Activated naive CD8-positive, alpha-beta T cell treated with anti-CD3 and anti-CD28 coated beads for 36 hours (primary cell): ENCODE measurements around the gene MAP3K3. TPM values are rescaled to one million over a fixed set of nuclear protein-coding genes. Genes with fewer than 3 reads are reported as not detected.

Experiments used
- DNase-seq: peaks from one replicate; pipeline ENCODE4 v3.0.0; 2021
- H3K27ac Mint-ChIP-seq: one replicate; pipeline ENCODE4 v1.8.0; 2022; ENCODE audit warnings: mild to moderate bottlenecking, moderate library complexity, mixed read lengths
- H3K27me3 Mint-ChIP-seq: one replicate; pipeline ENCODE4 v1.8.0; 2022; ENCODE audit warnings: mild to moderate bottlenecking, mixed read lengths
- H3K36me3 Mint-ChIP-seq: one replicate; pipeline ENCODE4 v1.8.0; 2021; ENCODE audit warnings: mild to moderate bottlenecking, mixed read lengths
- H3K4me1 Mint-ChIP-seq: one replicate; pipeline ENCODE4 v1.8.0; 2021; ENCODE audit warnings: mixed read lengths
- H3K4me3 Mint-ChIP-seq: one replicate; pipeline ENCODE4 v1.8.0; 2022; ENCODE audit warnings: mild to moderate bottlenecking, moderate library complexity, mixed read lengths
- H3K9me3 Mint-ChIP-seq: one replicate; pipeline ENCODE4 v1.8.0; 2022; ENCODE audit warnings: mixed read lengths
- total RNA-seq, 2 experiments: library from RNA; stranded (reverse); gene quantifications; one replicate each; pipeline ENCODE4 v1.2.3, GENCODE V29; 2021

Gene MAP3K3
- total RNA-seq, 2 experiments from 2014 or later, result 20.1 to 20.8 TPM

- Mint-ChIP-seq H3K9me3 (no peaks in the 10 kb centered on the region), H3K27me3 (no peaks in the 10 kb centered on the region), H3K36me3 (peaks cover 2% of the 10 kb centered on the region), H3K27ac (peak overlapping the region; percentile 92), H3K4me1 (peaks cover 17% of the 10 kb centered on the region), H3K4me3 (peak overlapping the region; percentile 95)
- no peak for DNase-seq
Measured at GRCh38 chr17:63601439-63602371, 20.5 kb upstream of the MAP3K3 start.

GRCh38 chr17:63609816-63610573, 12.2 kb upstream of the MAP3K3 start:
- Mint-ChIP-seq H3K4me1 (peaks cover 25% of the 10 kb centered on the region), H3K27ac (peak overlapping the region; percentile 85), H3K27me3 (no peaks in the 10 kb centered on the region), H3K4me3 (no peak overlapping the region), H3K9me3 (no peaks in the 10 kb centered on the region), H3K36me3 (peaks cover 6% of the 10 kb centered on the region)
- DNase-seq, result no peak

- peaks cover 6% of the 10 kb centered on the region for H3K36me3 Mint-ChIP-seq
- H3K4me1 Mint-ChIP-seq, result peaks cover 25% of the 10 kb centered on the region
- H3K9me3 Mint-ChIP-seq, result no peaks in the 10 kb centered on the region
- H3K27me3 Mint-ChIP-seq, result no peaks in the 10 kb centered on the region
- DNase-seq, result no peak
- H3K4me3 Mint-ChIP-seq, result no peak overlapping the region
- H3K27ac Mint-ChIP-seq, result peak overlapping the region; percentile 85
Measured at GRCh38 chr17:63610854-63611253, 11.4 kb upstream of the MAP3K3 start.

GRCh38 chr17:63611354-63611753, 10.9 kb upstream of the MAP3K3 start:
- no peak for DNase-seq
- H3K36me3 Mint-ChIP-seq, result peaks cover 6% of the 10 kb centered on the region
- no peaks in the 10 kb centered on the region for H3K27me3 Mint-ChIP-seq
- H3K4me3 Mint-ChIP-seq, result no peak overlapping the region
- H3K27ac Mint-ChIP-seq, result peak overlapping the region; percentile 85
- no peaks in the 10 kb centered on the region for H3K9me3 Mint-ChIP-seq
- peaks cover 25% of the 10 kb centered on the region for H3K4me1 Mint-ChIP-seq

- no peak for DNase-seq
- H3K9me3 Mint-ChIP-seq, result no peaks in the 10 kb centered on the region
- peaks cover 25% of the 10 kb centered on the region for H3K4me1 Mint-ChIP-seq
- H3K36me3 Mint-ChIP-seq, result peaks cover 6% of the 10 kb centered on the region
- H3K27ac Mint-ChIP-seq, result no peak overlapping the region
- no peak overlapping the region for H3K4me3 Mint-ChIP-seq
- no peaks in the 10 kb centered on the region for H3K27me3 Mint-ChIP-seq
Measured at GRCh38 chr17:63613663-63614062, 8.6 kb upstream of the MAP3K3 start.

GRCh38 chr17:63621229-63621683, 961 bp upstream of the MAP3K3 start:
- H3K9me3 Mint-ChIP-seq, result no peaks in the 10 kb centered on the region
- H3K36me3 Mint-ChIP-seq, result no peaks in the 10 kb centered on the region
- peaks cover 34% of the 10 kb centered on the region for H3K4me1 Mint-ChIP-seq
- peak overlapping the region; percentile 88 for H3K27ac Mint-ChIP-seq
- H3K27me3 Mint-ChIP-seq, result no peaks in the 10 kb centered on the region
- DNase-seq, result no peak
- peak overlapping the region; percentile 88 for H3K4me3 Mint-ChIP-seq

- Mint-ChIP-seq H3K4me1 (peaks cover 43% of the 10 kb centered on the region), H3K27ac (peak overlapping the region; percentile 92), H3K4me3 (peak overlapping the region; percentile 98), H3K36me3 (no peaks in the 10 kb centered on the region), H3K9me3 (no peaks in the 10 kb centered on the region), H3K27me3 (no peaks in the 10 kb centered on the region)
- peak; percentile 69 for DNase-seq
Measured at GRCh38 chr17:63622574-63623390, 565 bp downstream of the MAP3K3 start.

GRCh38 chr17:63623786-63624530, 1.7 kb downstream of the MAP3K3 start:
- Mint-ChIP-seq H3K4me3 (peak overlapping the region; percentile 98), H3K27ac (no peak overlapping the region), H3K36me3 (no peaks in the 10 kb centered on the region), H3K4me1 (peaks cover 43% of the 10 kb centered on the region), H3K9me3 (no peaks in the 10 kb centered on the region), H3K27me3 (no peaks in the 10 kb centered on the region)
- no peak for DNase-seq

- no peak for DNase-seq
- Mint-ChIP-seq H3K4me3 (peak overlapping the region; percentile 48), H3K36me3 (no peaks in the 10 kb centered on the region), H3K9me3 (no peaks in the 10 kb centered on the region), H3K4me1 (peaks cover 46% of the 10 kb centered on the region), H3K27me3 (no peaks in the 10 kb centered on the region), H3K27ac (no peak overlapping the region)
Measured at GRCh38 chr17:63624531-63624880, 2.3 kb downstream of the MAP3K3 start.

- no peak overlapping the region for H3K27ac Mint-ChIP-seq
Measured at GRCh38 chr17:63626551-63627180, 4.4 kb downstream of the MAP3K3 start.

GRCh38 chr17:63629627-63630026, 7.4 kb downstream of the MAP3K3 start:
- Mint-ChIP-seq H3K27ac (no peak overlapping the region), H3K4me3 (no peak overlapping the region), H3K4me1 (peaks cover 42% of the 10 kb centered on the region), H3K27me3 (no peaks in the 10 kb centered on the region), H3K36me3 (no peaks in the 10 kb centered on the region), H3K9me3 (no peaks in the 10 kb centered on the region)
- no peak for DNase-seq

More at GRCh38 chr17:63626551-63627180, 4.4 kb downstream of the MAP3K3 start:
- H3K4me1 Mint-ChIP-seq, result peaks cover 48% of the 10 kb centered on the region
- no peak overlapping the region for H3K4me3 Mint-ChIP-seq
- no peaks in the 10 kb centered on the region for H3K27me3 Mint-ChIP-seq
- DNase-seq, result no peak
- no peaks in the 10 kb centered on the region for H3K9me3 Mint-ChIP-seq
- H3K36me3 Mint-ChIP-seq, result no peaks in the 10 kb centered on the region

GRCh38 chr17:63631062-63631461, 8.8 kb downstream of the MAP3K3 start:
- Mint-ChIP-seq H3K27me3 (no peaks in the 10 kb centered on the region), H3K9me3 (no peaks in the 10 kb centered on the region), H3K4me3 (no peak overlapping the region), H3K36me3 (no peaks in the 10 kb centered on the region), H3K4me1 (peaks cover 30% of the 10 kb centered on the region), H3K27ac (no peak overlapping the region)
- DNase-seq, result no peak

- DNase-seq, result no peak
- peaks cover 4% of the 10 kb centered on the region for H3K36me3 Mint-ChIP-seq
- H3K27me3 Mint-ChIP-seq, result no peaks in the 10 kb centered on the region
- no peak overlapping the region for H3K4me3 Mint-ChIP-seq
- H3K9me3 Mint-ChIP-seq, result no peaks in the 10 kb centered on the region
- H3K27ac Mint-ChIP-seq, result no peak overlapping the region
- H3K4me1 Mint-ChIP-seq, result peaks cover 26% of the 10 kb centered on the region
Measured at GRCh38 chr17:63631626-63632025, 9.4 kb downstream of the MAP3K3 start.

- Mint-ChIP-seq H3K9me3 (no peaks in the 10 kb centered on the region), H3K36me3 (peaks cover 6% of the 10 kb centered on the region), H3K27ac (no peak overlapping the region), H3K4me1 (peaks cover 24% of the 10 kb centered on the region), H3K4me3 (no peak overlapping the region), H3K27me3 (no peaks in the 10 kb centered on the region)
- no peak for DNase-seq
Measured at GRCh38 chr17:63633742-63634141, 11.5 kb downstream of the MAP3K3 start.
